Epithelial cell of alveolus of lung (primary cell): ENCODE results near the gene TMEM205. TPM values are rescaled to one million over a fixed set of nuclear protein-coding genes. Genes with fewer than 3 reads are reported as not detected.

Experiments
- total RNA-seq: library from RNA; depleted of rRNA; stranded (reverse); fragments of >200 nt; gene quantifications from 2 replicates; pipeline ENCODE4 v1.2.1, GENCODE V29; 2015

The TMEM205 gene
- total RNA-seq: 221 and 282 TPM in 2 replicates

DNA sequence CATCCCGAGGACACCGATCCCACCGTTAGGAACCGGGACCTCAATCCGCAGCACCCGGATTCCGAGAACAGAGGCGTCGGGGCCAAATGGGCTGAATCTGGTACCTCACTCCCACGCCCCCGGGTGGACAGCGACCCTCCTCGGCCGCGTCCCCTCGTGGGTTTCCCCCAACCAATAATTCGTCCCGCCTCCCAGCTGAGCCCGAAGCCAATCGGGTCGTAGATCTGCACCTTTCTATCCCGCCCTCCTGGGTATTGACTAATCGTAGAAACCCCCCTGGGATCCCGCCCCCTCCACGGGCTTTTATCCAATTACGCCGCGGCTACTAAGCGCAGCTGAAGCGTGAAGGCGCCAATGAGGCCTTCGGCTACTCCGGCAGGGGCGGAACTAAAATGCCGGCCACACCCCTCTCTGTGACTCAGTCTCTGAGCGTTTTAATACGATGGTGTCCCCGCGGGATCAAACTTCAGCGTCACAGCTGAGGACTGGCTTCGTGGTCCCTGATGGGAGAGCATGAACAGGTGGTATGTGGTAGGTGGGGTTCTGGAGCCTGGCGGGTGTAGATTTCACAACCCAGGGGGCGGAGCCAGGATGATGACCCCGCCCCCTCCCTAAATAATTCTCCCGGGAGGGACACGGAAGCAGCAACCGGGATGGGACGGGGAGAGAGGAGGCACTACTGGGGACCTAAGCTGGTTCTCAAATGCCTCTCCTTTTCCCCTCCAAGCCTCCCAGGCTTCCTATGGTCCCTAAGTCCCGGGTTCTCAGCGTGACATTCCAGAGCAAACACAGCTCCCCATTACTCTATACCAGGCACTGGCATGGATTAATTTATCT lies at the start of gene TMEM205, which contains the start of gene CCDC159:
TSS of gene TMEM205 (minus strand) at position 165 of the 837 bp plus-strand sequence. CDS start 649 bp downstream, outside the sequence.
TSS of gene CCDC159 (plus strand) at position 416 of the 837 bp plus-strand sequence. CDS start at position 504, 88 bp downstream.

DNA sequence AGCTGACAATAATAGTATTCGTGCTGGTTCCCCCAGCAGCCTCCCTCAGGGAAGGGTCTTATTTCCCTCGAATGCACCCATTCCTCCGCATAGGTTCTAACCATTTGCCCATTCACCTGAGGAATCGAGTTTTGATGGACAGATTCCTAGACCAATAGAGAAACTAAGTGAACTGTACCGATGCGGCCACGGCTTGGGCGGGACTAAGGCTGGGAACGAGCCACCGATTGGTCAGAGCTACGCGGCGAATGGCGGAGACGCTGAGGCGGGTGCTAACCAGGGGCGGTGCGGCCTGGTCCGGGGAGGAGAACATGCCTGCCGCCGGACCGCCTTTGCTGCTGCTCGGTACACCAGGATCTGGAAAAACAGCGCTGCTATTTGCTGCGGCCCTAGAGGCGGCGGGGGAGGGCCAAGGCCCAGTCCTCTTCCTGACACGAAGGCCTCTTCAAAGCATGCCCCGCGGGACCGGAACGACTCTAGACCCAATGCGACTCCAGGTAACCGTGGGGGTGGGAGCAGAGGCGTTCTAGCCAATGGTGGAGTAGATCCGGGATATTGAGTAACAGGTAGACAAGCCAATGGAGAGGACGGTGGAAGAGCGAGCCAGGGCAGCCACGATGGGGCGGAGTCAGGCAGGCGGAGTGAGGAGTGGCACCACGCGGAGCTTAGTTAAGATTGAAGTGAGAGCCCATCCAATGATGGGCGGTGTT lies 28.5 kb upstream of the TMEM205 start, which contains the start of gene SWSAP1:
TSS of gene SWSAP1 (plus strand) at position 234 of the 710 bp plus-strand sequence. CDS start at position 249, 15 bp downstream.

DNA sequence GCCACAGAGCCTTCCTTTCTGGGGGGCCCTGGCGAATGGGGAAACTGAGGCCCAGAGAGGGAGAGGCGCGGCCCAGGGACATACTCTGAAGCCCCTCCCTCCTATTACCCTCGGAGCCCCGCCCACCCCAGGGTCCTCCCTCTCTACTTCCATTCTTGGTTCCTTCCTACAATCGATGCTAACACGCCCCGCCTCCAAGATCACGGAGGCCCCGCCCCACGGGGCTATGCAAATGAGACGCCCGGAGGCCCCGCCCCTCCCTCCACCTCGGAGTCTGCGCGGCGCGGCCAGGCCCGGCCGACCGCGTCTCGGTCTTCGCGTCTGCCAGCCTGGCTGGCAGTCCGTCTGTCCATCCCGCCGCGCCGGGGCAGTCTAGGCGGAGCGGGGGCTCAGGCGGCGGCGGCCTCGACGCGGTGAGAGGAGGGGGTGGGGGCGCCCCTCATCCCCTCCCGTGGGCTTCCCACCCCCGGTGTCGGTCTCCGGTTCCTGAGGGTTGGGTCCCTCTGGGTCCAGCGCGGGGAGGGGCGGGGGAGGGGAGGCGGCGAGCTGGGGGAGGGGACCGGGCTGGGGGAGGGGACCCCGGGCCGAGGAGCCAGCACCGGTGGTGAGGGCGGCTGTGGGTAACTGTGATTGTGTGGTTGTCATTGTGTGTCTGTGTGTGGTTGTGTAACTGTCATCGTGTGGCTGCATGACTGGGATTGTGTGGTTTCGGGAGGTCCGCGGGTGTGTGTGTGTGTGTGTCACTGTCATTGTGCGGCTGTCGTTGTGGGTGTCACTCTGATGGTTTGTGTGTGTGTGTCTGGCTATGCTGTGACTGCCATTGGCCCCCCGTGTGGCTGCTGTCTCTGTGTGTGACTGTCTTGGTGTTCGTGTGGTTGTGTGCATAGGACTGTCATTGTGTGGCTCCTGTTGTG lies 9.3 kb upstream of the TMEM205 start, which contains the start of gene PLPPR2:
TSS of gene PLPPR2 (plus strand) at position 273 of the 914 bp plus-strand sequence. CDS start 2,242 bp downstream, outside the sequence.

DNA sequence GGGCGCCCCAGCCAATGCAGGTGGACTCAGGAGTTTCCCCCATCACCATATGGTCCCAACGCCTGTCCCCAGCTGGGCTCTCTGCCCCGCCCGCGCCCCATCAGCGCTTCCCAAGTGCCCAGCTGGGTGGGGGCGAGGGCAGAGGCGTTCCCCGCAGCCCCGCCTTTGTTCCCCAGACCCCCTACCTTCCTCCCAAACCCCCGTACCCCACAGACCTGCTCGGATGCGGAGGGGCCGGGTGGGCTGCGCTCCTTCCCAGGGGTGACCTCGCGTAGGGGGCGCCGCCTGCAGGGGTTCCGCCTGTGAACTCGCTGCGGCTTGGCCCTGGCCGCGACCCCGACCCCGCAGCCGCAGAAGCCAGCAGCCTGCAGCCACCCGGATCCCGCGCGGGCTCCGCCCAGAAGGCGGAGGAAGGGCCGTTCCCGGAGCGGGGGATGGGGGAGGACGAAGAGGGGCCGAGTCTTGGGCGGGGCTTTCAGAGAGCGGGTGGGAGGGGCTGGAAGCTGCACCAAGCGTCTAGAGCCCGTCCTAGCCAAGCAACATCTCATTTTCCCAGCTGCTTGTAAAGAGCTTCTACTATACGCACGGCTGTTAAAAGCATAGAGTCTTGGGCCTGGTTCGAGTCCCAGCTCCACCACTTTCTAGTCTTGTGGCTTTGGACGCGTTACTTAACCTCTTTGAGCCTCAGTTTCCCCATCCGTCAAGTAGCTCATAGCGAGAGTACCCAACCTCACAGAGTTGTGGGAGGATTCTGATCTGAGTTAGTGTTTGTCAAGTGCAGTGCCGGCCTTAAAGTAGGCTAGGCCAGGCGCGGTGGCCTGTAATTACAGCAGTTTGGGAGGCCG lies 6.6 kb downstream of the TMEM205 start, which contains the start of gene RAB3D:
TSS of gene RAB3D (minus strand) at position 404 of the 845 bp plus-strand sequence. CDS start 2,258 bp downstream, outside the sequence.

GRCh38 chr19:11295665-11296245 lies 50.3 kb downstream of the TMEM205 start, which contains the start of gene TSPAN16:
TSS of gene TSPAN16 (plus strand) at chr19:11296160. CDS start at chr19:11296298, 138 bp downstream.

Other genes with a start within 250 kb of the TMEM205 start
- 14.8 and 48.1 TPM in 2 replicates for gene SPC24, start 190.5 kb downstream of the TMEM205 start, total RNA-seq
- 202 and 399 TPM in 2 replicates for gene KANK2, start 148.7 kb downstream of the TMEM205 start, total RNA-seq
- not detected in 2 replicates for gene ANGPTL8, start 106.6 kb downstream of the TMEM205 start, total RNA-seq
- gene DOCK6, start 83.7 kb downstream of the TMEM205 start, total RNA-seq: 44.7 and 50.4 TPM in 2 replicates
- gene TSPAN16, start 50.1 kb downstream of the TMEM205 start, total RNA-seq: not detected in 2 replicates
- gene RAB3D, start 6.6 kb downstream of the TMEM205 start, total RNA-seq: 18.2 and 21.1 TPM in 2 replicates
- 6.2 and 9.4 TPM in 2 replicates for gene CCDC159, start 251 bp upstream of the TMEM205 start, total RNA-seq
- 23.4 and 46.5 TPM in 2 replicates for gene PLPPR2, start 9.2 kb upstream of the TMEM205 start, total RNA-seq
- gene SWSAP1, start 28.4 kb upstream of the TMEM205 start, total RNA-seq: 1.2 and 4.6 TPM in 2 replicates
- gene EPOR, start 38.0 kb upstream of the TMEM205 start, total RNA-seq: 6.9 and 15.4 TPM in 2 replicates
- under 0.01 and 1.2 TPM in 2 replicates for gene RGL3, start 73.0 kb upstream of the TMEM205 start, total RNA-seq
- 0.13 TPM in 1 of 2 replicates, not detected in the other for gene ODAD3, start 88.9 kb upstream of the TMEM205 start, total RNA-seq
- 263 and 309 TPM in 2 replicates for gene PRKCSH, start 89.4 kb upstream of the TMEM205 start, total RNA-seq
- gene ELAVL3, start 134.8 kb upstream of the TMEM205 start, total RNA-seq: 0.52 TPM in 1 of 2 replicates, not detected in the other
- gene ZNF653, start 159.6 kb upstream of the TMEM205 start, total RNA-seq: 5.2 and 10.1 TPM in 2 replicates
- gene ECSIT, start 182.9 kb upstream of the TMEM205 start, total RNA-seq: 45.4 and 46.0 TPM in 2 replicates
- gene CNN1, start 192.6 kb upstream of the TMEM205 start, total RNA-seq: 2.6 and 38.0 TPM in 2 replicates
- 41.0 and 44.6 TPM in 2 replicates for gene ELOF1, start 213.0 kb upstream of the TMEM205 start, total RNA-seq
- 1.9 TPM in 1 of 2 replicates, not detected in the other for gene ACP5, start 231.4 kb upstream of the TMEM205 start, total RNA-seq